OCI-LY1 (cell line): Measurements from ENCODE around the gene SLC25A17.
"Not testable (repeated sequence)": the region's sequence is repeated elsewhere in the genome, so short reads cannot be mapped to it uniquely, and the experiment has no call there.

Experiments used
- H2AFZ ChIP-seq: fragments of 200-600 bp; sonication (generic), shearing (Covaris generic); 2 replicates; pipeline ENCODE4 v1.6.0; 2014; ENCODE audit warnings: antibody characterized with exemption, mild to moderate bottlenecking, low read length
- H3F3A ChIP-seq: fragments of 200-600 bp; sonication (generic), shearing (Covaris generic); 2 replicates; pipeline ENCODE4 v1.6.0; 2014; ENCODE audit warnings: mild to moderate bottlenecking, antibody characterized with exemption, low read length, moderate library complexity; ENCODE audit not compliant: insufficient read depth
- H3K27ac ChIP-seq: fragments of 200-600 bp; sonication (generic); 2 replicates; pipeline ENCODE4 v1.5.1; 2014; ENCODE audit warnings: low read length, mixed run types, mild to moderate bottlenecking, low read depth; ENCODE audit not compliant: poor library complexity, severe bottlenecking
- H3K27me3 ChIP-seq: fragments of 200-600 bp; sonication (generic); 2 replicates; pipeline ENCODE4 v1.6.0; 2014; ENCODE audit warnings: antibody characterized with exemption, mild to moderate bottlenecking, low read length, moderate library complexity; ENCODE audit not compliant: insufficient read depth
- H3K36me3 ChIP-seq: fragments of 200-600 bp; sonication (generic); 2 replicates; pipeline ENCODE4 v1.6.1; 2014; ENCODE audit warnings: mild to moderate bottlenecking, antibody characterized with exemption, low read length, moderate library complexity, mixed read lengths; ENCODE audit not compliant: insufficient read depth
- H3K4me1 ChIP-seq: fragments of 200-600 bp; sonication (generic); 2 replicates; pipeline ENCODE4 v1.5.1; 2014; ENCODE audit warnings: mild to moderate bottlenecking, low read length, moderate library complexity; ENCODE audit not compliant: insufficient read depth, severe bottlenecking
- H3K4me2 ChIP-seq: fragments of 200-600 bp; sonication (generic), shearing (Covaris generic); 2 replicates; pipeline ENCODE4 v1.6.1; 2014; ENCODE audit warnings: low read length
- H3K4me3 ChIP-seq: fragments of 200-600 bp; sonication (generic); 2 replicates; pipeline ENCODE4 v1.5.1; 2014; ENCODE audit warnings: low read length, low read depth, mild to moderate bottlenecking, mixed read lengths; ENCODE audit not compliant: poor library complexity, severe bottlenecking
- H3K79me2 ChIP-seq: fragments of 200-600 bp; shearing (Covaris generic); 2 replicates; pipeline ENCODE4 v1.6.1; 2016; ENCODE audit warnings: mixed run types, low read length, mixed read lengths; ENCODE audit not compliant: insufficient read depth
- H3K9ac ChIP-seq: fragments of 200-600 bp; sonication (generic), shearing (Covaris generic); 2 replicates; pipeline ENCODE4 v1.6.1; 2014; ENCODE audit warnings: mild to moderate bottlenecking, low read length, mixed read lengths
- H3K9me2 ChIP-seq: fragments of 200-600 bp; sonication (generic), shearing (Covaris generic); 2 replicates; pipeline ENCODE4 v1.6.1; 2014; ENCODE audit warnings: low read depth, mild to moderate bottlenecking, low read length, mixed read lengths
- H3K9me3 ChIP-seq: fragments of 200-600 bp; shearing (Covaris generic); 2 replicates; pipeline ENCODE4 v1.6.1; 2014; ENCODE audit warnings: low read length, mixed read lengths
- H4K20me1 ChIP-seq: fragments of 200-600 bp; sonication (generic), shearing (Covaris generic); 2 replicates; pipeline ENCODE4 v1.6.0; 2016; ENCODE audit warnings: mild to moderate bottlenecking, low read length; ENCODE audit not compliant: insufficient read depth
- EZH2 ChIP-seq: fragments of 200-600 bp; sonication (generic), shearing (Covaris generic); IDR thresholded peaks from 2 replicates; pipeline ENCODE4 v1.8.0; 2017; ENCODE audit warnings: borderline replicate concordance, mixed run types, mild to moderate bottlenecking, antibody characterized with exemption, low read length, moderate library complexity, mixed read lengths
- TF ChIP-seq, protein P1 (sequence below): fragments of 200-600 bp; sonication (generic), shearing (Covaris generic); IDR thresholded peaks from 2 replicates; pipeline ENCODE4 v1.5.1; 2017; ENCODE audit warnings: mild to moderate bottlenecking, antibody characterized with exemption, low read length, moderate library complexity, mixed read lengths

The SLC25A17 gene

DNA sequence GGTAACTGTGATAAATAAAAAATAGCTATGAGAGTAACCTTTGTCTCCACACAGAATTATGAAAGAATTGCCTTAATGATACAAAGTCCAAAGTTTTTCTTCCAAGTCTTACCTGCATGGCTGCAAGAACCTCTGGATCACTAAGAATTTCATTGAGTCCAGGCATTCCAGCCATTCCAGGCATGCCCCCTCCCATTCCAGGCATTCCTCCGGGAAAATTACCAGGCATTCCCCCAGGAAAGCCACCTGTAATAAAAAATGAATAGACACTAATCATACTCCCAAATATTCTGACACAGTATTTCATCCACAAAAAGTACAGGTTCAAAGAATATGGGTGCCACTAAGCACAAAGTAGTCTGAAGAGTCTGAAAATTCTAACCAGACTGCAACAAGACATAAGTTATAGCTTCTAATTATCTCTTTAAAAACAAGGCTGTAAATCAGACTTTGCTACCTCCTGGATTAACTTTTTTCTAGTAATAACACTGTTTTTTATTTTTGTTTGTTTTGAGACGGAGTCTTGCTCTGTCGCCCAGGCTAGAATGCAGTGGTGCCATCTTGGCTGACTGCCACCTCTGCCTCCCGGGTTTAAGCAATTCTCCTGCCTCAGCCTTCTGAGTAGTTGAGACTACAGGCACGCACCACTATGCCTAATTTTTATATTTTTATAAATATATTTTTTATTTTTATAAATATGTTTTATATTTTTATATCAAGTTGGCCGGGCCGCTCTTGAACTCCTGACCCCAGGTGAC is 8.0 kb upstream of the SLC25A17 start:
- Histone ChIP-seq H2AFZ (no peak overlapping the region), H3K36me3 (peaks cover 81% of the 10 kb centered on the region), H3K4me2 (no peak overlapping the region), H3K27ac (no peak overlapping the region), H3F3A (peaks cover 11% of the 10 kb centered on the region), H3K9ac (no peak overlapping the region), H3K79me2 (no peaks in the 10 kb centered on the region), H4K20me1 (no peaks in the 10 kb centered on the region), H3K4me3 (no peak overlapping the region), H3K4me1 (no peaks in the 10 kb centered on the region), H3K27me3 (no peaks in the 10 kb centered on the region), H3K9me3 (no peaks in the 10 kb centered on the region), H3K9me2 (no peaks in the 10 kb centered on the region)
- TF ChIP-seq EZH2, result no peak
- TF ChIP-seq, protein P1, sequence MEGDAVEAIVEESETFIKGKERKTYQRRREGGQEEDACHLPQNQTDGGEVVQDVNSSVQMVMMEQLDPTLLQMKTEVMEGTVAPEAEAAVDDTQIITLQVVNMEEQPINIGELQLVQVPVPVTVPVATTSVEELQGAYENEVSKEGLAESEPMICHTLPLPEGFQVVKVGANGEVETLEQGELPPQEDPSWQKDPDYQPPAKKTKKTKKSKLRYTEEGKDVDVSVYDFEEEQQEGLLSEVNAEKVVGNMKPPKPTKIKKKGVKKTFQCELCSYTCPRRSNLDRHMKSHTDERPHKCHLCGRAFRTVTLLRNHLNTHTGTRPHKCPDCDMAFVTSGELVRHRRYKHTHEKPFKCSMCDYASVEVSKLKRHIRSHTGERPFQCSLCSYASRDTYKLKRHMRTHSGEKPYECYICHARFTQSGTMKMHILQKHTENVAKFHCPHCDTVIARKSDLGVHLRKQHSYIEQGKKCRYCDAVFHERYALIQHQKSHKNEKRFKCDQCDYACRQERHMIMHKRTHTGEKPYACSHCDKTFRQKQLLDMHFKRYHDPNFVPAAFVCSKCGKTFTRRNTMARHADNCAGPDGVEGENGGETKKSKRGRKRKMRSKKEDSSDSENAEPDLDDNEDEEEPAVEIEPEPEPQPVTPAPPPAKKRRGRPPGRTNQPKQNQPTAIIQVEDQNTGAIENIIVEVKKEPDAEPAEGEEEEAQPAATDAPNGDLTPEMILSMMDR, result no peak

DNA sequence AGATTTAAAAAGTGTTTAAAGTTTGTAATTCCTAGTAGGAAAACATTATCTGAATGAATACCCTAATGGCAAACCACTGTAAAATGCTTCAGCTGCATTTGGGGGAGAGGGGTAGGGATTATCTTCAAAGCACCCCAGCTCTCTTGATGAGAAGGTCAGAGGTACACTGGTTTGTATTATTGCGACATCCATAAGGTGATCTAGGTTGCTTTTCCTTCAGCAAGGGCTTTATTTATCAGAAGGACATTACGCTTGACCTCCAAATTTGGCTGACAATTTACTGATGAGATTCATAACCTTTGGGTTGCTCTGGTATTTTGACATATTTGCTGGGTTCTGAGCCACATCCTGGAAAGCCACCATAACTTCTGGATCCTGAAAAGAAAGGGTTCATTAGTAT is 7.1 kb upstream of the SLC25A17 start:
- Histone ChIP-seq H3K36me3 (peaks cover 73% of the 10 kb centered on the region), H3F3A (peaks cover 11% of the 10 kb centered on the region)
- H3K79me2 ChIP-seq, H3K9ac ChIP-seq, H3K9me3 ChIP-seq, H4K20me1 ChIP-seq, H3K9me2 ChIP-seq, H3K27me3 ChIP-seq, H3K4me1 ChIP-seq, H3K27ac ChIP-seq, H3K4me2 ChIP-seq, H2AFZ ChIP-seq, H3K4me3 ChIP-seq: not testable (repeated sequence)

DNA sequence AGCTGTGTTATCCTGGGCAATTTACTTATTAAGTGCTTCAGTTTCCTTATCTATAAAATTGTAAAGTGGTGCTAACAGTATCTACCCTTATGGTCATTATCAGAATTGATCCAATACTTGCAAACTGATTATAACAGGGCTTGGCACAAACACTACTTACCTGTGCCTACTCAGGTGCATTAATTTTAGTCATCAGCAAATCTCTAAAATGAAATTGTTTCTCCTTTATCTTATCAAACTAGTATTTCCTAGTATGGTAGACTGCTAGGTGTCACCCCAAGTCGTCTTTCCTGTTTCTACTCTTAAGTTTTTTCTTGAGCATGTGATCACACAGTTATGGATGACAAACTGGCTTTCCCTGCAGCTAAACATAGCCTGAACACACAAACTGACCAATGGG is 4.3 kb upstream of the SLC25A17 start:
- Histone ChIP-seq H3K36me3 (peaks cover 46% of the 10 kb centered on the region), H3K27ac (no peak overlapping the region), H3K9me2 (no peaks in the 10 kb centered on the region), H3K4me2 (no peak overlapping the region), H3F3A (peaks cover 11% of the 10 kb centered on the region), H2AFZ (no peak overlapping the region), H4K20me1 (no peaks in the 10 kb centered on the region), H3K9me3 (no peaks in the 10 kb centered on the region), H3K79me2 (0 out of 2 replicates have a peak, but pooled peaks cover 6% of the 10 kb centered on the region), H3K4me3 (no peak overlapping the region), H3K27me3 (no peaks in the 10 kb centered on the region), H3K4me1 (peaks cover 15% of the 10 kb centered on the region), H3K9ac (no peak overlapping the region)
- no peak for TF ChIP-seq EZH2
- TF ChIP-seq, protein P1, result no peak

DNA sequence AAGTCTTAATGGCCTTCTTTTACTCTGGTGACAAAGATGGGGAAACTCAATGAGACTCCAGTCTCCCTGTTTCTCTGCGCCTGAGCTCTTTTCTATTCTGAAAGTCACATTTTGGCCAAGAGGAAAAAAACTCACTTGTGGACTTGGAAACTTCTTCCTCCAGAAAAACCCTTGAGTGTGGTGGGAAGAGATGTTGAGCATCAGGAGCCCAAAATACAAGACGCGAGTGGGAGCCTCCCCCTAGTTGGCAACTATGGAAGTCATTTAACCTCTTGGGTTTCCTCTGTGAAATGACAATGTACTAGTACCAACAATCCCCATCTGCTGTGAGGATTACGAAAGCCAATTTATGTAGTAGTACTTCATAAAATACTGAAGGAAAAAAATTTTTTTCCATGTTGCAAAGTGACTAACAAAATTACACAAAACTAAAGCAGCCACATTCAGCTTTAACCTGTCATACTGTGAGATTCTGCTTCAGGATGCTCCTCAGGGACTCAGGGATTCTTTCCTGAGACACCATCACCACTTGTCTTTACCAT is 524 bp upstream of the SLC25A17 start:
- H4K20me1 ChIP-seq, result no peaks in the 10 kb centered on the region
- TF ChIP-seq, protein P1, result no peak
- TF ChIP-seq EZH2, result no peak
- peak overlapping the region; percentile 54 for H3K27ac ChIP-seq
- H3K9me2 ChIP-seq, result no peaks in the 10 kb centered on the region
- peak overlapping the region; percentile 71; the same call in 1 of the 2 replicates for H2AFZ ChIP-seq
- no peaks in the 10 kb centered on the region for H3K27me3 ChIP-seq
- peaks cover 39% of the 10 kb centered on the region for H3K79me2 ChIP-seq
- peaks cover 33% of the 10 kb centered on the region for H3K4me1 ChIP-seq
- H3K9ac ChIP-seq, result peak overlapping the region; percentile 93
- H3K4me3 ChIP-seq, result peak overlapping the region; percentile 98
- H3K4me2 ChIP-seq, result peak overlapping the region; percentile 97
- peaks cover 11% of the 10 kb centered on the region for H3F3A ChIP-seq
- no peaks in the 10 kb centered on the region for H3K9me3 ChIP-seq
- H3K36me3 ChIP-seq, result peaks cover 39% of the 10 kb centered on the region
